ENCODE measurements around the gene LAMC3.
"Not testable (repeated sequence)": the region's sequence is repeated elsewhere in the genome, so short reads cannot be mapped to it uniquely, and the experiment has no call there.

The LAMC3 gene

GRCh38 chr9:131095666-131096268 is 86.8 kb downstream of the LAMC3 start:
- DNase-seq (ENCODE audit: low read depth in 2 of 3, low spot score in 1 of 3) = peak in 1 of 3 donors; percentile 4

- DNase-seq (ENCODE audit: low read depth in 2 of 3, low spot score in 1 of 3) = peak in 1 of 3 donors; percentile 9
Observed at GRCh38 chr9:131096269-131097125, 87.5 kb downstream of the LAMC3 start, which contains the start of gene AIF1L. AIF1L (plus strand) TSS chr9:131096531; CDS start chr9:131096630, 99 bp downstream.

- DNase-seq (ENCODE audit: low read depth in 2 of 3, low spot score in 1 of 3) = no peak
Observed at GRCh38 chr9:131097126-131097947, 88.4 kb downstream of the LAMC3 start.

GRCh38 chr9:131097948-131098278 is 88.9 kb downstream of the LAMC3 start:
- no peak for DNase-seq (ENCODE audit: low read depth in 2 of 3, low spot score in 1 of 3)

DNA sequence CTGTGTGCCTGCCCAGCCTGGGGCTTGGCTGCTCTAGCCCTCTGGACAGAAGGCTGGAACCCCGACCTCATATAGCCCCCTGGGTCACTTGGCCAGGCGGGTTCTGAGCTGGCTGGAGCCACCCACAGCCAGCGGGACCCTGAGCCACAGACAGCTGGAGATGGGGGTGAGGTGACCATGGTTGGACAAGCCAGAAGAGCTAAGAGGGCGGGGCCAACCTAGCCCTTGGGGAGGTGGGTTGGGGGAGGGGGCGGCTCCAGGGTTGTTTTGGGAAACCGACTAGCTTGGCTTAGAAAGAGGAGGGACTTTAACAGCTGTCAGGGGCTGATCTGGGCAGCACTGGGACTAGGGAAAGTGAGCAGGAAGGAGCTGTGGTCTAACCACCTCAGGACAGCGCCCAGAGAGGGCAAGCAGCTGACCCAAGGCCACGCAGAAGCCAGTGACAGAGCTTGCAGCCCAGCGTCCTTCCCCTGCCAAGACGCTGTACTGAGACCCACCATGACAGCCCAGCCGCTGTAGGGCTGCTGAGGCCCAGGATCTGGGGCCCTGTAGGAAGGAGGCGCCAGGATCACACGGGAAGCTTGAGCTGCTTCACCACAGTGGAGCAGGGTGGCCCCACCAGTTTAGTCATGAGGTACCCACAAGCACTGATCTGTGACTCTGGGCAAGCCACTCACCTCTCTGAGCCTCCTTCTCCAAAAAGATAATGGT is 89.6 kb downstream of the LAMC3 start:
- no peak for DNase-seq (ENCODE audit: low read depth in 2 of 3, low spot score in 1 of 3)

GRCh38 chr9:131099102-131099606 is 90.2 kb downstream of the LAMC3 start:
- no peak for DNase-seq (ENCODE audit: low read depth in 2 of 3, low spot score in 1 of 3)

DNA sequence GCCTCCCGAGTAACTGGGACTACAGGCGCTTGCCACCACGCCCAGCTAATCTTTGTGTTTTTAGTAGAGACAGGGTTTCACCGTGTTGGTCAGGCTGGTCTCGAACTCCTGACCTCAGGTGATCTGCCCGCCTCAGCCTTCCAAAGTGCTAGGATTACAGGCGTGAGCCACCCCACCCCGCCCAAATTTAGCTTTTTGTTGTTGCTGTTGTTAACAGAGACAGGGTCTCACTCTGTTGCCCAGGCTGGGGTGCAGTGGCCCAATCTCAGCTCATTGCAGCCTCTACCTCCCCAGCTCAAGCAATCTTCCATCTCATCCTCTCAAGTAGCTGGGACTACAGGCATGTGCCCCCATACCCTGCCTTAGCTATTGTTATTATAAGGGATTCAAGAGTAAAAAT is 90.9 kb downstream of the LAMC3 start:
- not testable (repeated sequence) for DNase-seq (ENCODE audit: low read depth in 2 of 3, low spot score in 1 of 3)

DNA sequence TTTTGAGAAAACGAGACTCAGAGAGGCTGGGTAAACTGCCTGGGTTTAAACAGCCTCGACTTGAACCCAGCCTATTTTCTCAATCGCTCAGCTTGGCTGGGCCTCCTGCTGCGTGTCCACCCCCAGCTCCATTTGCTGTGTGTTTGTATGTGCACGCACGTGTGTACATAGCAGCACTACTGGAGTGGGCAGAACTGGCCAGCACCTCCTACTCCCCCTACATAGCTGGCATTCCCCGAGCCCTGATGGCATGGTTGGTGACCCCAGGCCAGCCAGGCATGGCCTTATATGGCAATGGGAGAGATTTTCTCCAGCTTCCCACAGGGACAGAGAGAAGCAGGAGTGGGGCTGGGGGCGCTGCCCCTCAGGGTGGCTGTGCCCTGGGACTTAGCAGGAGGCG is 91.5 kb downstream of the LAMC3 start:
- DNase-seq (ENCODE audit: low read depth in 2 of 3, low spot score in 1 of 3) = no peak

DNA sequence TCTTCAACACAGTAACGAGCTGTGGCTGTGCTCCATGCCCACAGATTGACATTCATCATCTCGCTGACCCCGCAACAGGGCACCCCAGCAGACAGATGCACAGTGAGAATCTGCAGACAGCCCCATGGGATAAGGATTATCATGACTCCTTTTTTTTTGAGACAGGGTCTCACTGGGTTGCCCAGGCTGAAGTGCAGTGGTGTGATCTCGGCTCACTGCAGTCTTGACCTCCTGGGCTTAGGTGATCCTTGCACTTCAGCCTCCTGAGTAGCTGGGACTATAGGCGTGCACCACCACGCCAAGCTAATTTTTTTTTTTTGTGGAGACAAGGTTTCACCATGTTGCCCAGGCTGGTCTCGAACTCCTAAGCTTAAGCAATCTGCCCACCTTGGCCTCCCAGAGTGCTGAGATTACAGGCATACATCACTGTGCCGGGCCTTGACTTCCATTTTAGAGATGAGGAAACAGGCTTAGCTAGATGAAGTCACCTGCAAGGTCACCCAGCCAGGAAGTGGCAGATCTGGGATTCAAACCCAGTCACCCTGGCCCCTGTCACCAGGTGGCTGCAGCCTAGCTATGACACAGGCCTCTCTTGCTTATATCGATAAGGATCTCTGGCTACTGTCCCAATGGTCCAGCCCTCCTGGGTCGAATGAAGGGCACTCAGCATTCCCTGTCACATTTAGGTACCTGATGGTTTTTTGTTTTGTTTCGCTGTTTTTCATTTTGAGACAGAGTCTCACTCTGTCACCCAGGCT is 92.4 kb downstream of the LAMC3 start:
- no peak for DNase-seq (ENCODE audit: low read depth in 2 of 3, low spot score in 1 of 3)

- no peak for DNase-seq (ENCODE audit: low read depth in 2 of 3, low spot score in 1 of 3)
Observed at GRCh38 chr9:131103024-131103423, 94.0 kb downstream of the LAMC3 start.

- no peak for DNase-seq (ENCODE audit: low read depth in 2 of 3, low spot score in 1 of 3)
Observed at GRCh38 chr9:131103535-131103934, 94.6 kb downstream of the LAMC3 start.

- no peak for DNase-seq (ENCODE audit: low read depth in 2 of 3, low spot score in 1 of 3)
Observed at GRCh38 chr9:131104016-131104740, 95.2 kb downstream of the LAMC3 start.

DNA sequence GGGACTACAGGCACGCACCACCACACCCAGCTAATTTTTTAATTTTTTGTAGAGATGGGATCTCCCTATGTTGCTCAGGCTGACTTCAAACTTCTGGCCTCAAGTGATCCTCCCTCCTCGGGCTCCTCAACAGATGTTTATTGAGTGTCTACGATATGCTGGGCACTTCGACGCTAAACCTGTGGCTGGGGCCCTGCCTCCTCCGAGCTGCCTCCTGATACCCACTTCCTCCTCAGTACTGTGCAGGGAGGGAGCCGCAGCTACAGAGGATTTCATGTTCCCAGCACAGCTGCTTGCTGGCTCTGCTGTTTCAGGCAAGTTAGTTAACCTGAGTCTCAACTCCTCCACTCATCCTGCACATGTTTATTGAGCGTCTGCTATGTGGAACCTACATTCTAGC is 97.0 kb downstream of the LAMC3 start:
- no peak for DNase-seq (ENCODE audit: low read depth in 2 of 3, low spot score in 1 of 3)

- no peak for DNase-seq (ENCODE audit: low read depth in 2 of 3, low spot score in 1 of 3)
Observed at GRCh38 chr9:131107760-131108159, 98.8 kb downstream of the LAMC3 start.

DNA sequence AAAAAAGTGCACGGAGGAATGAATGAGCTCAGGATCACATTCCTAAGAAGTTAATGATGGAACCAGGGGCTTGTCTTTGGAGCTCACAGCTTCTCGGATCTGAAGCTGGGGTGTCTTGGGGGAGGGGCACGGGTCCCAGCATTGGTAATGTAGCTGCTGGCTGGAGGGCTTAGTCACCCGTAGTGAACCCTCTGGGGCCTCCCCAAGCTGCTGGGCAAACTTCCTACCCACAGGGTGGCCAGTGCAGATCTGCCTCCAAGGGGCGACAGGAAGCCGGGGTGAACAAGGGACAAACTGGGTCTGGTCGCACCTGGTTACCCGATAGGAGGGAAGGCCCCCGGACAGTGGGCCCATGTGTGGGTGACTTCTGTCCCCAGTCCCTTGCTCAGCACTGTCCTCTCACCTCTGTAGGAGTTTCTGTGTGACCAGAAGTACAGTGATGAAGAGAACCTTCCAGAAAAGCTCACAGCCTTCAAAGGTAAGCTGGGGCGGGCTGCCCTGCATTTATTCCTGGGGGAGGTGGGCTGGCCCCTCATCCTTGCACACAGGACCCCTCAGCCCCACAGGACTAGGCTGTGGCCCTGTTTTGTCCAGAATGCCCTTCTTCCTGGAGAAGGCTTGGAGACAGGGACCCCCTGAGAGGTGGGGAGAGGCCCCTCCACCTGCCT is 102.3 kb downstream of the LAMC3 start:
- DNase-seq (ENCODE audit: low read depth in 2 of 3, low spot score in 1 of 3) = no peak

DNA sequence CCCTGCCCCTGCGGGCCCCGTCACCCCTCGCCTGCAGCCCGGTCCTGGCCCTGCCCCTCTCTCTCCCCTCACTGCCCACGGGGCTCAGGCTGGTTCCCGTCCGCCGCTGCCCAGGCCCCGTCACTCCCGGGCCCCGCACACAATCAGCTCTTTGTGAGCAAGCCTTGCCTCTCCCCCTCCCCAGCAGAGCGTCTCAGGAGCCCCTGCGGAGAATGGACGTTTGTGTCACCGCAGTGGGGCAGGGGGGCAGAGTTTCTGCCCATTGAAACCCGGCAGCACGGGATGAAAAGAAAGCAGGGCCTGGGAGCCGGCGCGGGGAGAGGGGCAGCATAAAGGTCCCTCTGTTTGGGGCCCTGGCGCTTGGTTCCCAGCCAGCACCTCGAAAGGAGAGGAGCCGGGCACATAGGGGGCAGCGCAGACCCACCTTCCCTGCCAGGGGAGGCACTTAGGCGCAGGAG is 102.9 kb downstream of the LAMC3 start:
- no peak for DNase-seq (ENCODE audit: low read depth in 2 of 3, low spot score in 1 of 3)

- no peak for DNase-seq (ENCODE audit: low read depth in 2 of 3, low spot score in 1 of 3)
Observed at GRCh38 chr9:131112374-131113154, 103.6 kb downstream of the LAMC3 start.

DNA sequence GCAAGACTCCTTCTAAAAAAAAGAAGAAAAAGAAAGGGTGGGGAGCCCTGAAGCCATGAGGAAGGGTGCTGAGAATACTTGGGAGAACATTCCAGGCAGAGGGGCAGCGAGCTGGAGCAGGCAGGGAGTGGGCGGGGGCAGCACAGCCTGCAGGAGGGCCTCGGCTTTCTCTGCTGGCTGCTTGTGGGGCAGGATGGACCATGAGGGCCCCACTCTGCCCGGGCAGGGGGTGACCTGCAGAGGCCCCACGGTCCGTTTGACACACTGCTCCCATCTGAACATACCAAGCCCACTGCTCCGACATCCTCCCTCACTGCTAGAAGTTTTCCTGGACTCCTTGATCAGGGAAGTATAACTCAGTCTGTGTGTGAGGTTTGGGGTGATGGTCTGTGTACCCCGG is 104.7 kb downstream of the LAMC3 start:
- no peak for DNase-seq (ENCODE audit: low read depth in 2 of 3, low spot score in 1 of 3)
